ENCODE measurements around the gene POTEF. TPM values are rescaled to one million over a fixed set of nuclear protein-coding genes. Genes with fewer than 3 reads are reported as not detected.
"Not testable (repeated sequence)": the region's sequence is repeated elsewhere in the genome, so short reads cannot be mapped to it uniquely, and the experiment has no call there.

Gene POTEF
- 0.45 TPM for polyA plus RNA-seq (2012; ENCODE audit: insufficient read depth, insufficient read length, low read depth)

GRCh38 chr2:130129120-130129829, at the start of gene POTEF:
Gene POTEF (minus strand): TSS chr2:130129222. CDS start chr2:130120515, 8,707 bp downstream.
- not testable (repeated sequence) for H3K36me3 ChIP-seq; H3K9me3 ChIP-seq; H3K27me3 ChIP-seq; H3K4me1 ChIP-seq; DNase-seq; H3K4me3 ChIP-seq (ENCODE audit: low read depth, low read length)

DNA sequence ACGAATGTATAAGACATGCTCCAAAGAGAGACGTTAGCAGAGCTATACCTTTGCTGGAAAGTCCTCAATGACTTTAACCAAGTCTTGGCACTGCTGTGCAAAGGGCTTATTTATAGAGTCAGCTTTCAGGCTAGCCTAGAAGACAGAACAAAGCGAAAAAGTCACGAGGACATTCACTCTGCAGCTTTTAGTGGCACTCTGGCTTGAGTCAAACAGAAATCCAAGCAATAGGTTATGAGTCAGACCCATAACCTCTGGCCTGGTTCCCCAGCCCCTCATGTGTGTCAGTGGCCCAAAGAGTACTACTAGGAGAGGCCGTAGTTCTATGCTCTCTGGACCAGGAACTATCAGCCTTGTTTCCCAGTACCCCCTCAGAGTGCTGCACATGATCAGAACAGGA, 45.8 kb upstream of the POTEF start:
- not testable (repeated sequence) for H3K4me3 ChIP-seq (ENCODE audit: low read depth, low read length); H3K4me1 ChIP-seq; DNase-seq; H3K27me3 ChIP-seq; H3K36me3 ChIP-seq; H3K9me3 ChIP-seq

DNA sequence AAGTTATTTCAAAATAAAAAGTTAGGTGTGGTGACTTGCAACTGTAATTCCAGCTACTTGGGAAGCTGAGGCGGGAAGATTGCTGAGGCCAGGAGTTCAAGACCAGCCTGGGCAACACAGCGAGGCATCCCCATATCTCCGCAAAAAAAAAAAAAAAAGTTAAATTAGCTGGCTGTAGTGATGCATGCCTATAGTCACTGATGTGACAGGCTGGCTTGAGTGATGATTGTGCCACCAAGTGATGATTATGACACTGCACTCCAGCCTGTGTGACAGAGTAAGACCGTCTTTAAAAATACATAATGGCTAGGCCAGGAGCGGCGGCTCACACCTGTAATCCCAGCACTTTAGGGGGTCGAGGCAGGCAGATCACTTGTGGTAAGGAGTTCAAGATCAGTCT, 40.9 kb upstream of the POTEF start:
- DNase-seq, result no peak
- Histone ChIP-seq H3K4me1 (no peaks in the 10 kb centered on the region), H3K27me3 (no peaks in the 10 kb centered on the region), H3K36me3 (peaks cover 2% of the 10 kb centered on the region; the same call in 1 of the 2 replicates), H3K4me3 (ENCODE audit: low read depth, low read length) (no peak overlapping the region), H3K9me3 (no peaks in the 10 kb centered on the region)
- no peak for TF ChIP-seq CTCF (IDR thresholded peaks at IDR 0.05; ENCODE audit: low read depth, low read length)

- not testable (repeated sequence) for H3K9me3 ChIP-seq; H3K4me3 ChIP-seq (ENCODE audit: low read depth, low read length); H3K36me3 ChIP-seq; DNase-seq; H3K4me1 ChIP-seq; H3K27me3 ChIP-seq
Observed at GRCh38 chr2:130169163-130169562, 40.1 kb upstream of the POTEF start.

- not testable (repeated sequence) for H3K4me3 ChIP-seq (ENCODE audit: low read depth, low read length); DNase-seq; H3K36me3 ChIP-seq; H3K27me3 ChIP-seq; H3K4me1 ChIP-seq; H3K9me3 ChIP-seq
Observed at GRCh38 chr2:130166611-130167010, 37.6 kb upstream of the POTEF start.

DNA sequence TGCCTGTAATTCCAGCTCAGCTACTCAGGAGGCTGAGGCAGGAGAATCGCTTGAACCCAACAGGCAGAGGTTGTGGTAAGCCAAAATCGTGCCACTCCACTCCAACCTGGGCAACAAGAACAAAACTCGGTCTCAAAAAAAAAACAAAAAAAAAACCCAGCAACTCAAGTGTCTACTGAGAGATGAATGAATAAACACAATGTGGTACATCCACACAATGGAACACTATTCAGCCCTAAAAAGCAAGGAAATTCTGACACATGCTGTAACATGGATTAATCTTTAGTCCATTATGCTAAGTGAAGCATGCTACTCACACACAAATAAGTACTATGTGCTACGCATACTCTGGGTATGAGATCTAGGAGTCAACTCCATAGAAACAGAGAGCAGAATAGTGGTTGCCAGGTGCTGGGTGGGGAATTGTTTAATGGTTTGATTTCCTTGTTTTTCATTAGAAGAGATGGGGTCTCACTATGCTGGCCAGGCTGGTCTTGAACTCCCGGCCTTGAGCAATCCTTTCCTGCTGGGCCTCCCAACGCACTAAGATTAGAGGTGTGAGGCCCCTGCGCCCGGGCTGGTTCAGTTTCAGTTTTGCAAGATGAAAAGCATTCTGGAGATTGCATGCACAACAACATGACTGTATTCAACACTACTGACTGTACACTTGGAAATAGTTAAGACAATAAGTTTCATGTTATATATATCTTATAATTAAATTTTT, 36.4 kb upstream of the POTEF start:
- no peak overlapping the region for H3K4me3 ChIP-seq (ENCODE audit: low read depth, low read length)
- TF ChIP-seq CTCF (IDR thresholded peaks at IDR 0.05; ENCODE audit: low read depth, low read length), result no peak
- no peaks in the 10 kb centered on the region for H3K27me3 ChIP-seq
- no peaks in the 10 kb centered on the region for H3K4me1 ChIP-seq
- DNase-seq, result no peak
- H3K36me3 ChIP-seq, result peaks cover 2% of the 10 kb centered on the region; the same call in 1 of the 2 replicates
- no peaks in the 10 kb centered on the region for H3K9me3 ChIP-seq

- Histone ChIP-seq H3K27me3 (no peaks in the 10 kb centered on the region), H3K4me3 (ENCODE audit: low read depth, low read length) (no peak overlapping the region), H3K4me1 (no peaks in the 10 kb centered on the region), H3K9me3 (no peaks in the 10 kb centered on the region), H3K36me3 (peaks cover 2% of the 10 kb centered on the region; the same call in 1 of the 2 replicates)
- no peak for DNase-seq
- TF ChIP-seq CTCF (IDR thresholded peaks at IDR 0.05; ENCODE audit: low read depth, low read length), result no peak
Observed at GRCh38 chr2:130162968-130163367, 33.9 kb upstream of the POTEF start.

DNA sequence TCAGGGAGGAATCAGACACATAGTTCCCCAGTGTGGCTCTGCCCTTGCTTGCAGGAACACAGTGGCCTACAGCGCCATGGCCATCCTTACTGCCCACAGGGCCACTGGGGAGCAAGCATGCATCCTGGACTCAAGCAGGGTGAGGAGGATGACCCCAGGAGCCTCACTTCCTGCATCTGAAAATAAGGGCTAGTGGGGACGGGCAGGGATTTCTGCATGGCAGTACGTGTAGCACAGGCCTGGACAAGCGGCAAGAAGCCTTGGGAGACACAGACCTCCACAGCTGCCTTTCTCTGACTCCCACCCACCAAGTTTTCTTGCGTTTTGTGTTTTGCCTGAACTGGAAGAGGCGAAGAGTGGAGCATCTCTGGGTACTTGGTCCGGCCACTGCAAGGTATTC, 33.5 kb upstream of the POTEF start:
- not testable (repeated sequence) for DNase-seq; H3K9me3 ChIP-seq; H3K36me3 ChIP-seq; H3K4me1 ChIP-seq; H3K27me3 ChIP-seq; H3K4me3 ChIP-seq (ENCODE audit: low read depth, low read length)
